Suprapubic skin (tissue), 4 donors: ENCODE measurements around the gene MBD3L5. TPM values are rescaled to one million over a fixed set of nuclear protein-coding genes. Genes with fewer than 3 reads are reported as not detected.

Experiments used
- DNase-seq, 2 donors: peaks; one replicate each; pipeline ENCODE4 v3.0.0-alpha.2; 2019; ENCODE audit warnings: low spot score in 2 of 2
- H3K27ac ChIP-seq: fragments of 200-600 bp; sonication (generic); one replicate; pipeline ENCODE4 v1.5.1; 2019
- H3K27me3 ChIP-seq: fragments of 200-600 bp; sonication (generic); one replicate; pipeline ENCODE4 v1.5.1; 2019
- H3K36me3 ChIP-seq: fragments of 200-600 bp; sonication (generic); one replicate; pipeline ENCODE4 v1.5.1; 2019
- H3K4me1 ChIP-seq: fragments of 200-600 bp; sonication (generic); one replicate; pipeline ENCODE4 v1.5.1; 2019
- H3K4me3 ChIP-seq: fragments of 200-600 bp; sonication (generic); one replicate; pipeline ENCODE4 v1.5.1; 2019; ENCODE audit warnings: mild to moderate bottlenecking
- H3K9me3 ChIP-seq: fragments of 200-600 bp; sonication (generic); one replicate; pipeline ENCODE4 v1.5.1; 2019
- CTCF ChIP-seq, 2 donors: fragments of 200-600 bp in 1 of 2; fragments of 450-650 bp in 1 of 2; sonication (generic) in 1 of 2; IDR thresholded peaks; one replicate each; pipeline ENCODE4 v1.5.1; 2016 to 2019; ENCODE audit warnings: antibody characterized with exemption in 2 of 2, mild to moderate bottlenecking in 1 of 2, moderate library complexity in 1 of 2
- EP300 ChIP-seq: sonication (generic); formaldehyde crosslinking; IDR thresholded peaks from one replicate; pipeline ENCODE4 v1.6.1; 2017; ENCODE audit warnings: antibody characterized with exemption
- POLR2A ChIP-seq, 2 donors: fragments of 450-650 bp; IDR thresholded peaks; one replicate each; pipeline ENCODE4 v1.6.1; 2017; ENCODE audit warnings: antibody characterized with exemption in 2 of 2, mild to moderate bottlenecking in 2 of 2, moderate library complexity in 2 of 2
- POLR2AphosphoS5 ChIP-seq, 3 donors: sonication (generic); formaldehyde crosslinking; IDR thresholded peaks; one replicate each; pipeline ENCODE4 v1.6.1; 2017; ENCODE audit warnings: antibody characterized with exemption in 3 of 3
- WGBS: methylation state at CpG from one replicate; pipeline ENCODE4 v1.1.5; 2018; 5-methylcytosine and 5-hydroxymethylcytosine counted together
- total RNA-seq, 4 donors: library from RNA; depleted of rRNA; stranded (reverse); fragments of >200 nt; gene quantifications; one replicate each; pipeline ENCODE4 v1.1.0, GENCODE V29; 2016

Gene MBD3L5
- total RNA-seq, 4 donors from 2014 or later, result not detected

GRCh38 chr19:7072541-7072940 is 42.2 kb downstream of the MBD3L5 start:
- no peak overlapping the region for H3K27ac ChIP-seq
- 94% methylated on average over 6 of the region's 6 CpGs for WGBS
- DNase-seq, result no peak
- peaks cover 62% of the 10 kb centered on the region for H3K36me3 ChIP-seq
- H3K4me1 ChIP-seq, result peaks cover 9% of the 10 kb centered on the region
- no peaks in the 10 kb centered on the region for H3K27me3 ChIP-seq
- peaks cover 14% of the 10 kb centered on the region for H3K9me3 ChIP-seq
- TF ChIP-seq POLR2AphosphoS5 (IDR thresholded peaks at IDR 0.05), result no peak
- no peak overlapping the region for H3K4me3 ChIP-seq

DNA sequence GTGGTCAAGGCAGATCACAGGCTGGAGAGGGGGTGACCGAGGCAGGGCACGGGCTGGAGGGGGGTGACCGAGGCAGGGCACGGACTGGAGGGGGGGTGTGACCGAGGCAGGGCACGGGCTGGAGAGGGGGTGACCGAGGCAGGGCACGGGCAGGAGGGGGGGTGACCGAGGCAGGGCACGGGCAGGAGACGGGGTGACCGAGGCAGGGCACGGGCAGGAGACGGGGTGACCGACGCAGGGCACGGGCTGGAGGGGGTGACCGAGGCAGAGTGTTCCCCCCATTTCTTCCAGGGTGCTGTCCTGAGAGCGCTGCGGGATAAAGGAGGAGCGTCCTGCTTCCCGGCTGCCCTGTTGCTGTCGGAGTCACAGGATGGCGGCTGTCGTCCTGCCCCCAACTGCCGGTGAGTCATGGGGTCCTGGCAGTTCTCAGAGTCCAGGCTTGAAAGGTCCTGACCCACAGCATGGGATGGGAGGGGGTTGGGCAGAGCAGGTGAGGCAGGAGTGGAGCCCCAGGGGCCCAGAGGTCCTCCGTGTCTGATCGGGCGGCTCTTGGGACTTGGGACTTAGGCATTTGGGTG is 44.4 kb downstream of the MBD3L5 start:
- peaks cover 32% of the 10 kb centered on the region for H3K9me3 ChIP-seq
- WGBS, result 94% methylated on average over 29 of the region's 29 CpGs
- DNase-seq, result no peak
- H3K4me1 ChIP-seq, result peaks cover 9% of the 10 kb centered on the region
- no peak overlapping the region for H3K27ac ChIP-seq
- no peaks in the 10 kb centered on the region for H3K27me3 ChIP-seq
- TF ChIP-seq CTCF (IDR thresholded peaks at IDR 0.05) (no peak), EP300 (no peak), POLR2A (IDR thresholded peaks at IDR 0.05) (no peak), POLR2AphosphoS5 (IDR thresholded peaks at IDR 0.05) (no peak)
- H3K36me3 ChIP-seq, result peaks cover 85% of the 10 kb centered on the region
- no peak overlapping the region for H3K4me3 ChIP-seq

DNA sequence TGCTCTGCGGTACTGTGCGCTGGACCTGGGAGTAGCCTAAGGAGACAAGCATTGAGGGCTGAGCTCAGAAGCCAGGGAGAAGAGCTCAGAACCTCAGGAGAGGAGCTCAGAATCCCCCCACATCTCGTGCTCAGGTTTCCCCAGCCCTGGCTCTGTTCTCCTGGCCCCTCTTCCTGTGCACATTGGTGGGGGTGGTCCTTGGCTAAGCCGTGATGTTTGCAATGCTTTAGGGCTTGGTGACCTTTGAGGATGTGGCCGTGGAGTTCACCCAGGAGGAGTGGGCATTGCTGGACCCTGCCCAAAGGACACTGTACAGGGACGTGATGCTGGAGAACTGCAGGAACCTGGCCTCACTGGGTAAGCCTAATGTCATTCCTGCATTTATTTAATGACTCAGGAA is 45.8 kb downstream of the MBD3L5 start:
- no peaks in the 10 kb centered on the region for H3K4me1 ChIP-seq
- H3K4me3 ChIP-seq, result no peak overlapping the region
- H3K36me3 ChIP-seq, result peaks cover 97% of the 10 kb centered on the region
- no peak for DNase-seq
- no peaks in the 10 kb centered on the region for H3K27me3 ChIP-seq
- H3K27ac ChIP-seq, result no peak overlapping the region
- H3K9me3 ChIP-seq, result peaks cover 45% of the 10 kb centered on the region
- TF ChIP-seq EP300 (no peak), POLR2A (IDR thresholded peaks at IDR 0.05) (no peak), POLR2AphosphoS5 (IDR thresholded peaks at IDR 0.05) (no peak), CTCF (IDR thresholded peaks at IDR 0.05) (no peak)
- WGBS, result 95% methylated on average over 6 of the region's 6 CpGs

DNA sequence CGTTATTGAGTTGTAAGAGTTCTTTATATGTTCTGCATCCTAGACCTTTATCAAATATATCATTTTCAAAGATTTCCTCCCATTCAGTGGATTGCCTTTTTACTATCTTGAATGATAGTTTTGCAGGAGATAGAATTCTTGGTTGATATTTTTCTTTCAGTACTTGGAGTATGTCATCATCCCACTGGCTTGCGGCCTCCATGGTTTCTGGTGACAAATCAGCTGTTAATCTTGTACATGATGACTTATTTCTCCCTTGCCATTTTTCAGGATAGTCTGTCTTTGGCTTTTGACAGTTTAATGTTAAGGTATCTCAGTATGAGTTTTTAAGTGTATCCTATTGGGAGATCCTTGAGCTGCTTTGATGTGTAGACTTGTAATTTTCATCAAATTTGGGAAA is 47.6 kb downstream of the MBD3L5 start:
- H3K27me3 ChIP-seq, result no peaks in the 10 kb centered on the region
- TF ChIP-seq EP300 (no peak), POLR2AphosphoS5 (IDR thresholded peaks at IDR 0.05) (no peak), CTCF (IDR thresholded peaks at IDR 0.05) (no peak), POLR2A (IDR thresholded peaks at IDR 0.05) (no peak)
- DNase-seq, result no peak
- H3K9me3 ChIP-seq, result peaks cover 62% of the 10 kb centered on the region
- no peaks in the 10 kb centered on the region for H3K4me1 ChIP-seq
- 96% methylated on average over 2 of the region's 2 CpGs for WGBS
- H3K4me3 ChIP-seq, result no peak overlapping the region
- H3K36me3 ChIP-seq, result peaks cover 100% of the 10 kb centered on the region
- no peak overlapping the region for H3K27ac ChIP-seq

Other genes with a start within 250 kb of the MBD3L5 start
- gene ADGRE1, start 143.0 kb upstream of the MBD3L5 start, total RNA-seq, result not detected
- not detected for gene MBD3L2B, start 9.1 kb upstream of the MBD3L5 start, total RNA-seq
- not detected for gene MBD3L4, start 9.6 kb downstream of the MBD3L5 start, total RNA-seq
- not detected for gene MBD3L2, start 18.7 kb downstream of the MBD3L5 start, total RNA-seq
- not detected for gene MBD3L3, start 28.1 kb downstream of the MBD3L5 start, total RNA-seq
- 1 to 10 TPM; 6.7 to 9.9 (median 7.7) TPM for gene ZNF557, start 39.1 kb downstream of the MBD3L5 start, total RNA-seq